NB4 (cell line): Measurements from ENCODE around the gene ATG16L1.

ENCODE experiments used
- DNase-seq: peaks from one replicate; pipeline ENCODE4 v3.0.0; 2010; ENCODE audit warnings: low read depth
- H3K4me3 ChIP-seq: one replicate; pipeline ENCODE4 v1.5.1; 2011; ENCODE audit warnings: mild to moderate bottlenecking, low read depth, low read length, moderate library complexity
- CTCF ChIP-seq: IDR thresholded peaks from one replicate; pipeline ENCODE4 v1.5.1; 2012; ENCODE audit warnings: low read depth, low read length
- MAX ChIP-seq: IDR thresholded peaks from 2 replicates; pipeline ENCODE4 v1.6.1; 2011; ENCODE audit warnings: low read depth, low read length
- MYC ChIP-seq: IDR thresholded peaks from 2 replicates; pipeline ENCODE4 v1.6.1; 2011; ENCODE audit warnings: low read depth, low read length
- POLR2A ChIP-seq: IDR thresholded peaks from 2 replicates; pipeline ENCODE4 v1.6.1; 2011; ENCODE audit warnings: mild to moderate bottlenecking; ENCODE audit not compliant: insufficient read length; ENCODE audit errors: extremely low read depth

Gene ATG16L1

GRCh38 chr2:233233618-233234230 is 17.7 kb upstream of the ATG16L1 start:
- no peak overlapping the region for H3K4me3 ChIP-seq
- DNase-seq = peak; percentile 80
- TF ChIP-seq MAX = no peak
- no peak for TF ChIP-seq POLR2A
- TF ChIP-seq CTCF = no peak
- no peak; the same call in 1 of the 2 replicates for TF ChIP-seq MYC

- no peak for DNase-seq
- no peak overlapping the region for H3K4me3 ChIP-seq
- TF ChIP-seq POLR2A = no peak
- no peak for TF ChIP-seq MAX
- no peak for TF ChIP-seq MYC
- TF ChIP-seq CTCF = no peak
Measured at GRCh38 chr2:233234264-233234663, 17.2 kb upstream of the ATG16L1 start.

GRCh38 chr2:233234996-233235395 is 16.5 kb upstream of the ATG16L1 start:
- no peak for DNase-seq
- H3K4me3 ChIP-seq = no peak overlapping the region
- TF ChIP-seq CTCF = no peak
- no peak for TF ChIP-seq MAX
- TF ChIP-seq MYC = no peak
- TF ChIP-seq POLR2A = no peak

GRCh38 chr2:233235977-233236376 is 15.5 kb upstream of the ATG16L1 start:
- no peak for DNase-seq
- TF ChIP-seq CTCF (no peak), MYC (no peak), POLR2A (no peak), MAX (no peak)

GRCh38 chr2:233236820-233237589 is 14.5 kb upstream of the ATG16L1 start:
- TF ChIP-seq POLR2A (no peak), CTCF (no peak), MAX (no peak), MYC (no peak)
- DNase-seq = no peak
- H3K4me3 ChIP-seq = no peak overlapping the region

More at GRCh38 chr2:233235977-233236376, 15.5 kb upstream of the ATG16L1 start:
- no peak overlapping the region for H3K4me3 ChIP-seq
